ENCODE data around the gene CFAP74.

The CFAP74 gene

GRCh38 chr1:2003541-2004131 is at the start of gene CFAP74:
Gene CFAP74, minus strand, starts transcription at chr1:2003786. Its CDS starts 12,830 bp downstream, at chr1:1990956.
- DNase-seq, result no peak

- DNase-seq, result no peak
Measured at GRCh38 chr1:2053217-2053616, 49.6 kb upstream of the CFAP74 start.

- DNase-seq, result no peak
Measured at GRCh38 chr1:2052756-2053155, 49.2 kb upstream of the CFAP74 start.

- DNase-seq, result no peak
Measured at GRCh38 chr1:2052054-2052679, 48.6 kb upstream of the CFAP74 start.

- DNase-seq, result no peak
Measured at GRCh38 chr1:2050793-2051682, 47.5 kb upstream of the CFAP74 start.

GRCh38 chr1:2050461-2050792 is 46.8 kb upstream of the CFAP74 start:
- DNase-seq, result no peak

- DNase-seq, result no peak
Measured at GRCh38 chr1:2049718-2050431, 46.3 kb upstream of the CFAP74 start, which contains the start of gene PRKCZ. Gene PRKCZ, plus strand, starts transcription at chr1:2050411. Its CDS starts 220 bp downstream, at chr1:2050631.

GRCh38 chr1:2049225-2049717 is 45.7 kb upstream of the CFAP74 start:
- DNase-seq, result no peak

- no peak for DNase-seq
Measured at GRCh38 chr1:2047749-2048729, 44.5 kb upstream of the CFAP74 start.

GRCh38 chr1:2046953-2047748 is 43.6 kb upstream of the CFAP74 start:
- no peak for DNase-seq

- no peak for DNase-seq
Measured at GRCh38 chr1:2046174-2046917, 42.8 kb upstream of the CFAP74 start.

GRCh38 chr1:2045468-2046173 is 42.0 kb upstream of the CFAP74 start:
- DNase-seq, result no peak

- no peak for DNase-seq
Measured at GRCh38 chr1:2044510-2045319, 41.1 kb upstream of the CFAP74 start.

- DNase-seq, result no peak
Measured at GRCh38 chr1:2043886-2044285, 40.3 kb upstream of the CFAP74 start.

- DNase-seq, result no peak
Measured at GRCh38 chr1:2042830-2043773, 39.5 kb upstream of the CFAP74 start.

- DNase-seq, result no peak
Measured at GRCh38 chr1:2041887-2042286, 38.3 kb upstream of the CFAP74 start.

GRCh38 chr1:2041305-2041704 is 37.7 kb upstream of the CFAP74 start:
- no peak for DNase-seq
